Measurements from ENCODE around the gene ATAD3A. TPM values are rescaled to one million over a fixed set of nuclear protein-coding genes. Genes with fewer than 3 reads are reported as not detected.

Gene ATAD3A
- total RNA-seq, 2 experiments from 2014 or later, result 61.7 to 65.1 TPM

- Mint-ChIP-seq H3K4me3 (no peak overlapping the region), H3K36me3 (ENCODE audit: low read depth) (peaks cover 19% of the 10 kb centered on the region), H3K27ac (no peak overlapping the region), H3K9me3 (no peaks in the 10 kb centered on the region), H3K4me1 (ENCODE audit: low read depth) (peaks cover 4% of the 10 kb centered on the region), H3K27me3 (no peaks in the 10 kb centered on the region)
- CTCF ChIA-PET, result interaction anchor here (1.5 kb wide), 1 partner anchor 70 kb away, joined by 3 read pairs; no protein-coding TSS in a partner anchor
- DNase-seq, result no peak
- no peak for TF ChIP-seq CTCF (IDR thresholded peaks at IDR 0.05)
- ATAC-seq, result no peak
- intact Hi-C loops (cut with micrococcal nuclease), result no loop called here
- POLR2A ChIA-PET, result interaction anchor here (0.5 to 2.2 kb wide), 5 partner anchors 11 to 55 kb away, joined by 3 to 8 read pairs (median 3); no protein-coding TSS in a partner anchor
Observed at GRCh38 chr1:1559066-1559465, 47.1 kb downstream of the ATAD3A start.

- ChIA-PET POLR2A (interaction anchor here (2.2 kb wide), 1 partner anchor 10 kb away, joined by 8 read pairs; no protein-coding TSS in a partner anchor), CTCF (no interaction called here)
- H3K36me3 Mint-ChIP-seq (ENCODE audit: low read depth), result peaks cover 29% of the 10 kb centered on the region
- no peak for DNase-seq
- ATAC-seq, result no peak
- TF ChIP-seq CTCF (IDR thresholded peaks at IDR 0.05), result no peak
- intact Hi-C loops (cut with micrococcal nuclease), result no loop called here
- H3K27me3 Mint-ChIP-seq, result no peaks in the 10 kb centered on the region
- H3K27ac Mint-ChIP-seq, result no peak overlapping the region
- H3K4me1 Mint-ChIP-seq (ENCODE audit: low read depth), result peaks cover 5% of the 10 kb centered on the region
- H3K9me3 Mint-ChIP-seq, result no peaks in the 10 kb centered on the region
- H3K4me3 Mint-ChIP-seq, result no peak overlapping the region
Observed at GRCh38 chr1:1560178-1560577, 48.2 kb downstream of the ATAD3A start.

- intact Hi-C loops (cut with micrococcal nuclease), result no loop called here
- Mint-ChIP-seq H3K27ac (no peak overlapping the region), H3K4me3 (no peak overlapping the region), H3K9me3 (no peaks in the 10 kb centered on the region), H3K4me1 (ENCODE audit: low read depth) (peaks cover 9% of the 10 kb centered on the region), H3K36me3 (ENCODE audit: low read depth) (peaks cover 37% of the 10 kb centered on the region), H3K27me3 (no peaks in the 10 kb centered on the region)
- CTCF ChIA-PET, result no interaction called here
- TF ChIP-seq CTCF (IDR thresholded peaks at IDR 0.05), result no peak
- ATAC-seq (no peak), DNase-seq (no peak)
- POLR2A ChIA-PET, result interaction anchor here (0.7 to 2.1 kb wide), 7 partner anchors 8 to 20 kb away, joined by 3 to 10 read pairs (median 6); no protein-coding TSS in a partner anchor
Observed at GRCh38 chr1:1561801-1562470, 50.0 kb downstream of the ATAD3A start.

- ChIA-PET CTCF (no interaction called here), POLR2A (interaction anchor here (1.3 to 2.1 kb wide), 4 partner anchors 9 to 16 kb away, joined by 4 to 10 read pairs (median 8); no protein-coding TSS in a partner anchor)
Observed at GRCh38 chr1:1562556-1563195, 50.7 kb downstream of the ATAD3A start.

More at GRCh38 chr1:1562556-1563195, 50.7 kb downstream of the ATAD3A start:
- Mint-ChIP-seq H3K4me1 (ENCODE audit: low read depth) (peaks cover 17% of the 10 kb centered on the region), H3K27ac (no peak overlapping the region), H3K36me3 (ENCODE audit: low read depth) (peaks cover 43% of the 10 kb centered on the region), H3K27me3 (no peaks in the 10 kb centered on the region), H3K4me3 (no peak overlapping the region), H3K9me3 (no peaks in the 10 kb centered on the region)
- no peak for DNase-seq
- TF ChIP-seq CTCF (IDR thresholded peaks at IDR 0.05), result no peak
- ATAC-seq, result no peak
- intact Hi-C loops (cut with micrococcal nuclease), result no loop called here
